ENCODE measurements around the gene SACS.

GRCh38 chr13:23411220-23411619 lies 22.3 kb downstream of the SACS start:
- TF ChIP-seq CTCF (IDR thresholded peaks at IDR 0.05) (no peak), POLR2A (IDR thresholded peaks at IDR 0.05) (no peak)
